ENCODE measurements around the gene KIAA1217. TPM values are rescaled to one million over a fixed set of nuclear protein-coding genes. Genes with fewer than 3 reads are reported as not detected.

The KIAA1217 gene
- total RNA-seq, 1 experiment from 2014 or later = 76.2 TPM

- H3K36me3 ChIP-seq (ENCODE audit: insufficient read depth, low read length, poor library complexity, severe bottlenecking) = no peaks in the 10 kb centered on the region
- CTCF ChIA-PET = no interaction called here
- no peaks in the 10 kb centered on the region for H3K27me3 ChIP-seq (replicated peaks; ENCODE audit: insufficient read depth, low read depth, low read length, poor library complexity)
- H3K9me3 ChIP-seq (ENCODE audit: low read depth, low read length, poor library complexity, severe bottlenecking) = no peaks in the 10 kb centered on the region
- no peak overlapping the region for H3K27ac ChIP-seq (ENCODE audit: low read depth, low read length, poor library complexity, severe bottlenecking)
- TF ChIP-seq EZH2 (IDR thresholded peaks at IDR 0.05; ENCODE audit: borderline replicate concordance, low read depth, low read length, poor library complexity, severe bottlenecking) (no peak), CTCF (conservative IDR thresholded peaks at IDR 0.05; ENCODE audit: low read depth, low read length) (no peak)
- POLR2A ChIA-PET (ENCODE audit: low non-redundant PET) = interaction anchor here (0.5 kb wide), 1 partner anchor 39 kb away, joined by 4 read pairs; no protein-coding TSS in a partner anchor
- H3K4me1 ChIP-seq (ENCODE audit: insufficient read depth, low read length, poor library complexity, severe bottlenecking) = peaks cover 20% of the 10 kb centered on the region
- DNase-seq (ENCODE audit: low spot score) = no peak
- intact Hi-C loops (cut with micrococcal nuclease; ENCODE audit: unreplicated experiment) = no loop called here
- no TSS peak for BruUV-seq (replicated peaks)
- no peak overlapping the region for H3K4me3 ChIP-seq (ENCODE audit: low read depth, low read length, poor library complexity, severe bottlenecking)
Measured at GRCh38 chr10:24239289-24240040, 30.5 kb downstream of the KIAA1217 start.

- Histone ChIP-seq H3K4me1 (ENCODE audit: insufficient read depth, low read length, poor library complexity, severe bottlenecking) (peaks cover 20% of the 10 kb centered on the region), H3K9me3 (ENCODE audit: low read depth, low read length, poor library complexity, severe bottlenecking) (no peaks in the 10 kb centered on the region), H3K36me3 (ENCODE audit: insufficient read depth, low read length, poor library complexity, severe bottlenecking) (no peaks in the 10 kb centered on the region), H3K27ac (ENCODE audit: low read depth, low read length, poor library complexity, severe bottlenecking) (no peak overlapping the region), H3K27me3 (replicated peaks; ENCODE audit: insufficient read depth, low read depth, low read length, poor library complexity) (no peaks in the 10 kb centered on the region), H3K4me3 (ENCODE audit: low read depth, low read length, poor library complexity, severe bottlenecking) (no peak overlapping the region)
- no peak for TF ChIP-seq EZH2 (IDR thresholded peaks at IDR 0.05; ENCODE audit: borderline replicate concordance, low read depth, low read length, poor library complexity, severe bottlenecking)
- TF ChIP-seq CTCF (conservative IDR thresholded peaks at IDR 0.05; ENCODE audit: low read depth, low read length) = no peak
- intact Hi-C loops (cut with micrococcal nuclease; ENCODE audit: unreplicated experiment) = no loop called here
- peak; percentile 18 for DNase-seq (ENCODE audit: low spot score)
- ChIA-PET POLR2A (ENCODE audit: low non-redundant PET) (no interaction called here), CTCF (no interaction called here)
- BruUV-seq (replicated peaks) = no TSS peak
Measured at GRCh38 chr10:24240041-24240751, 31.3 kb downstream of the KIAA1217 start.

- Histone ChIP-seq H3K9me3 (ENCODE audit: low read depth, low read length, poor library complexity, severe bottlenecking) (no peaks in the 10 kb centered on the region), H3K27ac (ENCODE audit: low read depth, low read length, poor library complexity, severe bottlenecking) (no peak overlapping the region), H3K27me3 (replicated peaks; ENCODE audit: insufficient read depth, low read depth, low read length, poor library complexity) (no peaks in the 10 kb centered on the region), H3K4me1 (ENCODE audit: insufficient read depth, low read length, poor library complexity, severe bottlenecking) (peaks cover 20% of the 10 kb centered on the region), H3K36me3 (ENCODE audit: insufficient read depth, low read length, poor library complexity, severe bottlenecking) (no peaks in the 10 kb centered on the region), H3K4me3 (ENCODE audit: low read depth, low read length, poor library complexity, severe bottlenecking) (no peak overlapping the region)
- TF ChIP-seq EZH2 (IDR thresholded peaks at IDR 0.05; ENCODE audit: borderline replicate concordance, low read depth, low read length, poor library complexity, severe bottlenecking) (no peak), CTCF (conservative IDR thresholded peaks at IDR 0.05; ENCODE audit: low read depth, low read length) (no peak)
- CTCF ChIA-PET = no interaction called here
- POLR2A ChIA-PET (ENCODE audit: low non-redundant PET) = no interaction called here
- no TSS peak for BruUV-seq (replicated peaks)
- DNase-seq (ENCODE audit: low spot score) = no peak
- intact Hi-C loops (cut with micrococcal nuclease; ENCODE audit: unreplicated experiment) = no loop called here
Measured at GRCh38 chr10:24241536-24242040, 32.6 kb downstream of the KIAA1217 start.
